Endodermal cell (in vitro differentiated cells): Measurements from ENCODE around the gene ANXA4. TPM values are rescaled to one million over a fixed set of nuclear protein-coding genes. Genes with fewer than 3 reads are reported as not detected.

Source experiments
- DNase-seq: peaks from one replicate; pipeline ENCODE4 v3.0.0-alpha.2; 2017
- H3K27ac ChIP-seq: 2 replicates; pipeline ENCODE4 v1.5.1; 2013; ENCODE audit warnings: mild to moderate bottlenecking, low read depth, low read length, moderate library complexity
- H3K27me3 ChIP-seq: 2 replicates; pipeline ENCODE4 v1.6.1; 2013; ENCODE audit warnings: mild to moderate bottlenecking, low read length, moderate library complexity; ENCODE audit not compliant: insufficient read depth, control insufficient read depth, poor library complexity, severe bottlenecking
- H3K36me3 ChIP-seq: 2 replicates; pipeline ENCODE4 v1.7.0; 2013; ENCODE audit warnings: mild to moderate bottlenecking, low read length, moderate library complexity; ENCODE audit not compliant: control insufficient read depth, insufficient read depth
- H3K4me1 ChIP-seq: one replicate; pipeline ENCODE4 v1.7.0; 2013; ENCODE audit warnings: low read length; ENCODE audit not compliant: control insufficient read depth, insufficient read depth
- H3K4me3 ChIP-seq: 2 replicates; pipeline ENCODE4 v1.5.1; 2013; ENCODE audit warnings: mild to moderate bottlenecking, low read length, moderate library complexity
- H3K9ac ChIP-seq: 2 replicates; pipeline ENCODE4 v1.6.1; 2013; ENCODE audit warnings: mild to moderate bottlenecking, low read length, moderate library complexity; ENCODE audit not compliant: poor library complexity, severe bottlenecking; ENCODE audit errors: extremely low read depth
- H3K9me3 ChIP-seq: 2 replicates; pipeline ENCODE4 v1.6.1; 2013; ENCODE audit warnings: mild to moderate bottlenecking, low read length, moderate library complexity; ENCODE audit not compliant: control insufficient read depth
- H3K27ac Mint-ChIP-seq: 2 replicates; pipeline ENCODE4 v1.8.0; 2020; ENCODE audit warnings: mixed read lengths
- H3K27me3 Mint-ChIP-seq: 2 replicates; pipeline ENCODE4 v1.8.0; 2021; ENCODE audit warnings: mild to moderate bottlenecking, mixed read lengths; ENCODE audit not compliant: insufficient read depth
- H3K36me3 Mint-ChIP-seq: 2 replicates; pipeline ENCODE4 v1.8.0; 2020; ENCODE audit warnings: low read depth, mixed read lengths
- H3K4me1 Mint-ChIP-seq: 2 replicates; pipeline ENCODE4 v1.8.0; 2020; ENCODE audit warnings: mixed read lengths
- H3K4me3 Mint-ChIP-seq: 2 replicates; pipeline ENCODE4 v1.8.0; 2020; ENCODE audit warnings: mild to moderate bottlenecking, moderate library complexity, mixed read lengths
- H3K9me3 Mint-ChIP-seq: 2 replicates; pipeline ENCODE4 v1.8.0; 2020; ENCODE audit warnings: mild to moderate bottlenecking, mixed read lengths
- WGBS, 2 experiments: methylation state at CpG; one replicate each; pipeline versions ENCODE4 v1.1.5 to v1.1.7; 2013; ENCODE audit warnings: missing lambda C conversion rate in 2 of 2, mixed read lengths in 1 of 2; ENCODE audit not compliant: insufficient coverage in 1 of 2, insufficient read length in 1 of 2; 5-methylcytosine and 5-hydroxymethylcytosine counted together
- total RNA-seq, 2 donors: library from RNA; stranded (reverse); fragmentation: NEBNext Ultra II Directional in 1 of 2; extraction: Animal tissue kit (Norgen Biotek cat#: 25700) in 1 of 2; gene quantifications; 2 replicates in 1 of 2; 3 replicates in 1 of 2; pipeline ENCODE4 v1.2.1, GENCODE V29; 2021
- TF ChIP-seq, protein P1 (sequence below): fragments of 200-600 bp; sonication (generic); conservative IDR thresholded peaks from 2 replicates; pipeline ENCODE4 v1.5.0; 2021; ENCODE audit warnings: antibody characterized with exemption, mild to moderate bottlenecking

The ANXA4 gene
- total RNA-seq, 2 donors from 2014 or later = 18.0 to 21.4 TPM

DNA sequence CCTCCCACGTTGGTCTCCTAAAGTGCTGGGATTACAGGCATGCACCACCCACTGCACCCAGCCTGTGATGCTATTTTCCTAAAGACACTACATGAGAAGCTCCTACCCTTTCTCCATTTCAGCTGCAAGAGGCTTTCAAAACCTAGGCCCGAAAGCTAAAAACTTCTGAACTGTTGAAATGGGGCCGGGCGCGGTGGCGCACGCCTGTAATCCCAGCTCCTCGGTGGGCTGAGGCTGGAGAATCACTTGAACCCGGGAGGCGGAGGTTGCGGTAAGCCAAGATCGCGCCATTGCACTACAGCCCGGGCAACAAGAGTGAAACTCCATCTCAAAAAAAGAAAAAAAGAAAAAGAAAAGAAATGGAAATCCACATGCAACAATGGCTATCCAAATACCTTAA lies 18.1 kb upstream of the ANXA4 start:
- Histone ChIP-seq H3K4me3 (no peak overlapping the region), H3K9ac (no peak overlapping the region), H3K27me3 (no peaks in the 10 kb centered on the region), H3K36me3 (no peaks in the 10 kb centered on the region), H3K9me3 (no peaks in the 10 kb centered on the region), H3K4me1 (no peaks in the 10 kb centered on the region), H3K27ac (no peak overlapping the region)
- no peaks in the 10 kb centered on the region for H3K27me3 Mint-ChIP-seq
- H3K36me3 Mint-ChIP-seq = no peaks in the 10 kb centered on the region
- H3K27ac Mint-ChIP-seq = no peak overlapping the region
- H3K4me3 Mint-ChIP-seq = no peak overlapping the region
- DNase-seq = no peak
- H3K4me1 Mint-ChIP-seq = peaks cover 4% of the 10 kb centered on the region
- WGBS, 2 experiments = 90 to 100% methylated on average over 8 to 14 of the region's 14 CpGs
- TF ChIP-seq, protein P1, sequence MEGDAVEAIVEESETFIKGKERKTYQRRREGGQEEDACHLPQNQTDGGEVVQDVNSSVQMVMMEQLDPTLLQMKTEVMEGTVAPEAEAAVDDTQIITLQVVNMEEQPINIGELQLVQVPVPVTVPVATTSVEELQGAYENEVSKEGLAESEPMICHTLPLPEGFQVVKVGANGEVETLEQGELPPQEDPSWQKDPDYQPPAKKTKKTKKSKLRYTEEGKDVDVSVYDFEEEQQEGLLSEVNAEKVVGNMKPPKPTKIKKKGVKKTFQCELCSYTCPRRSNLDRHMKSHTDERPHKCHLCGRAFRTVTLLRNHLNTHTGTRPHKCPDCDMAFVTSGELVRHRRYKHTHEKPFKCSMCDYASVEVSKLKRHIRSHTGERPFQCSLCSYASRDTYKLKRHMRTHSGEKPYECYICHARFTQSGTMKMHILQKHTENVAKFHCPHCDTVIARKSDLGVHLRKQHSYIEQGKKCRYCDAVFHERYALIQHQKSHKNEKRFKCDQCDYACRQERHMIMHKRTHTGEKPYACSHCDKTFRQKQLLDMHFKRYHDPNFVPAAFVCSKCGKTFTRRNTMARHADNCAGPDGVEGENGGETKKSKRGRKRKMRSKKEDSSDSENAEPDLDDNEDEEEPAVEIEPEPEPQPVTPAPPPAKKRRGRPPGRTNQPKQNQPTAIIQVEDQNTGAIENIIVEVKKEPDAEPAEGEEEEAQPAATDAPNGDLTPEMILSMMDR = no peak
- H3K9me3 Mint-ChIP-seq = no peaks in the 10 kb centered on the region

DNA sequence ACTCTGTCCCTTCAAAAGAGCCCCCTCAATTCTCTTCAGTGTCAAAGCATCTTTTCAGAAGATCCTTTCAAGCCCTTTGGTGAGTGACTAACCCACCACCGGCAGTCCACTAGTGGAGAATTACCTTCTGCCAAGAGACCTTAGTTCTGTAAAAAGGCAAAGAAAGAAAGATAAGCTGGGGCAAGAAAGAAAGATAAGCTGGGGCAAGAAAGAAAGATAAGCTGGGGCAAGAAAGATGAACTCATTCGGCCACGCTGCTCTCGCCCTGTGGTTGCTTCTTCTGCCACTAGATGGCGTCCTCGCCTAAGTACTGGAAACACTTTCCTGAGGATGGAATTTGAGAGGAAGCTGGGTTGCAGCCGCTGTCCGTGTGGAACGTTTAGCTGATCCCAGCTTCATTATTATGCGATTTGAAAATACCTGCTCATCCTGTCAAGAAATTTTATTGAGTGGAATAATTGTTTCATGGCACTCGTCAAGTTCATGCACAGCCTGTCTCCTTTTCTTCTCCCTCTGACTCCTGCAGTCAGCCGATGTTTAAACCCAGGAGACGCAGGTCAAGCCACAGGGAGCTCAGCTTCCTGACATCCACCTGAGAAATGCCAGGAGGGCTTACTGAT lies 17.3 kb upstream of the ANXA4 start:
- peak overlapping the region; percentile 66 for H3K4me3 ChIP-seq
- WGBS, 2 experiments = 10% methylated on average over 10 to 13 of the region's 13 CpGs

DNA sequence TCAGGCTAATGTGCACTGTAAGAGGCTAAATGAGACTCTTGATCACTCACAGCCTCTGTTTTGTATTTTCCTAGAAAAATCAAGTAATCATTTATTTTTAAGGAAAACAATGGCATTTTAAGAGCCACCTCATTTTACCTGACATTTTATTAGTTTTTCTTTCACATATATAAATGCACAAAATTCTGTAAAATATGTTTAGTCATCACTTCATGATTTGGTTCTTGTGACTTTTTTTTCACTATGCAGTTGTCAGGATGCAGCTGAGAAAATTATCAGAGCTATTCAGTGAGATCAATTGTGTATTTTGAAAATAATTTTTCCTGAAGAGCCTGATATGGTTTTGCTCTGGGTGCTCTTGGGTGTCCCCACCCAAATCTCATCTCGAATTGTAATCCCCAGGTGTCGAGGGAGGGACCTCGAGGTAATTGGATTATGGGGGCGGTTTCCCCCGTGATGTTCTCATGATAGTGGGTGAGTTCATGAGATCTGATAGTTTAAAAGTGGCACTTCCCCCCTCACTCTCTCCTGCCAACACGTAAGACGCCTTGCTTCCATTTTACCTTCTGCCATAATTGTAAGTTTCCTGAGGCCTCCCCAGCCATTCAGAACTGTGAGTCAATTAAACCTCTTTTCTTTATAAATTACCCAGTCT lies 16.1 kb upstream of the ANXA4 start:
- H3K27ac ChIP-seq = no peak overlapping the region
- Mint-ChIP-seq H3K4me1 (peaks cover 6% of the 10 kb centered on the region), H3K27ac (no peak overlapping the region), H3K9me3 (no peaks in the 10 kb centered on the region), H3K36me3 (no peaks in the 10 kb centered on the region), H3K4me3 (no peak overlapping the region), H3K27me3 (no peaks in the 10 kb centered on the region)
- H3K4me3 ChIP-seq = no peak overlapping the region
- WGBS, 2 experiments = 87 to 96% methylated on average over 4 to 7 of the region's 7 CpGs
- no peaks in the 10 kb centered on the region for H3K36me3 ChIP-seq
- TF ChIP-seq, protein P1 = no peak
- H3K9ac ChIP-seq = no peak overlapping the region
- no peaks in the 10 kb centered on the region for H3K4me1 ChIP-seq
- H3K27me3 ChIP-seq = no peaks in the 10 kb centered on the region
- DNase-seq = no peak
- H3K9me3 ChIP-seq = no peaks in the 10 kb centered on the region

More for the DNA sequence above, 17.3 kb upstream of the ANXA4 start:
- TF ChIP-seq, protein P1 = peak; percentile 98
- H3K9me3 ChIP-seq = no peaks in the 10 kb centered on the region
- no peaks in the 10 kb centered on the region for H3K36me3 ChIP-seq
- Mint-ChIP-seq H3K27me3 (no peaks in the 10 kb centered on the region), H3K27ac (no peak overlapping the region), H3K4me1 (peaks cover 4% of the 10 kb centered on the region), H3K9me3 (no peaks in the 10 kb centered on the region), H3K36me3 (no peaks in the 10 kb centered on the region), H3K4me3 (peak overlapping the region; percentile 46)
- no peak overlapping the region for H3K27ac ChIP-seq
- no peaks in the 10 kb centered on the region for H3K27me3 ChIP-seq
- H3K9ac ChIP-seq = no peak overlapping the region
- H3K4me1 ChIP-seq = no peaks in the 10 kb centered on the region
- DNase-seq = peak; percentile 97
